Glomerular endothelial cell (primary cell): ENCODE results near the gene CXorf65. TPM values are rescaled to one million over a fixed set of nuclear protein-coding genes. Genes with fewer than 3 reads are reported as not detected.

ENCODE experiments used
- DNase-seq: peaks from one replicate; pipeline ENCODE4 v3.0.0-alpha.2; 2011; ENCODE audit warnings: low read depth, low spot score; ENCODE audit errors: extremely low read depth
- total RNA-seq: library from RNA; depleted of rRNA; stranded (reverse); fragments of >200 nt; gene quantifications from 2 replicates; pipeline ENCODE4 v1.2.3, GENCODE V29; 2015

Gene CXorf65
- total RNA-seq, 1 donor from 2014 or later = not detected

DNA sequence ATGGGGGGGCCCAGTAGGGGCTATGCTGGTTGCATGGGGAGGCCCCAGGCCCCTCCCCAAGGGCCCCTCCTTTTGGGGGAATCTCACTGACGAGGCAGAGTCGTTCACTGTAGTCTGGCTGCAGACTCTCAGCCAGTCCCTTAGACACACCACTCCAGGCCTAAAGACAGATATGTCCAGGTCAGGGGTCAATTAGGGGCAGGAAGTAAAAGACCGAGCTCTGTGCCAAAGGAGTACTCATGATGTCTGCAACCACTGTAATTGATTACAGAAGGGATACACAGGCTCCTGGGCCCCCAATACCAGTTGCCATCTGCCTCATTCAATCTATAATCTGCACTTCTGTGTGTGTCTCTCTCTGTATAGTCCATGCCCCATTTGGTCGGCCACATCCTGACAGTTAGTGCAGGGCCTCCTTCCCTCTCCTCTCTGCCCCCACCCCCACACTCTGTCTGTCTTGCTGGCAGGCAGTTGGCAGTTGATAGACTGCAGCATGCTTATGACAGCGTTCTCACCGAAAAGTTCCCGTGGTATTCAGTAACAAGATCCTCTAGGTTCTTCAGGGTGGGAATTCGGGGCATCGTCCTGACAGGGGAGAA is 1.3 kb upstream of the CXorf65 start:
- no peak for DNase-seq

DNA sequence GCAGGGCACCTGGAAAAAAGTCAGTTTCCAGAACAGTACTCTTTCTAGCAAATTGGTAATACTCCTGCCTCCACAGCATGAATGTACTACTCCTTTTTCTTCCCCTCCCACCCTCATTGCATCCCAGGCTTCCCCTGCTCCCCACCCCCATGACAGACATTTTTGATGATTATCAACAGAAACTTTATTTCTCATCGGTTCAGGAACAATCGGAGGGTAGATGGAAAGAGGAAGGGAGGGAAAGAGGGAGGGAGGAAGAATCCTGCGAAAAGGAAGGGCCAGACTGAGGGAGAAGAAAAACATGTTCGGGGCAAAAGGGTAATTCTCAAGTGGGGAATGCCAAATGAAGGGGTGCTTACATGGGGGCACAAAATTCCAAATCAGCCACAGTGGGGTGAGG is 705 bp upstream of the CXorf65 start:
- no peak for DNase-seq

DNA sequence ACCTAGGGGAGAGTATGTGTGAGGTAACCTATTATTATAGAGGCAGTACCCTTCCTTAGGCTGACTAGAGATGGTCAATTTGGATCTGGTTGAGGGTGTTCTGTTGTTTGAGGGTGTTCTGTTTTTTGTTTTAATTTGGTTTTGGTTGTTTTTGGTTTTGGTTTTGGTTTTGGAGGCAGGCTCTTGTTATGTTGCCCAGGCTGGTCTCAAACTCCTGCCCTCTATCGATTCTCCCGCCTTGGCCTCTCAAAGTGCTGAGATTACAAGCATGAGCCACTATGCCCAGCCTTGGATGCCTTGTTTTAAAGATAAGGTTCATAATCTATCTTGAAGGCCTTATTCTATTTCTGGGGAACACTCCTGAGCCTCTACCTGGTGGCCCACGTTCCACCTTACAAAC is 912 bp downstream of the CXorf65 start:
- DNase-seq = no peak

DNA sequence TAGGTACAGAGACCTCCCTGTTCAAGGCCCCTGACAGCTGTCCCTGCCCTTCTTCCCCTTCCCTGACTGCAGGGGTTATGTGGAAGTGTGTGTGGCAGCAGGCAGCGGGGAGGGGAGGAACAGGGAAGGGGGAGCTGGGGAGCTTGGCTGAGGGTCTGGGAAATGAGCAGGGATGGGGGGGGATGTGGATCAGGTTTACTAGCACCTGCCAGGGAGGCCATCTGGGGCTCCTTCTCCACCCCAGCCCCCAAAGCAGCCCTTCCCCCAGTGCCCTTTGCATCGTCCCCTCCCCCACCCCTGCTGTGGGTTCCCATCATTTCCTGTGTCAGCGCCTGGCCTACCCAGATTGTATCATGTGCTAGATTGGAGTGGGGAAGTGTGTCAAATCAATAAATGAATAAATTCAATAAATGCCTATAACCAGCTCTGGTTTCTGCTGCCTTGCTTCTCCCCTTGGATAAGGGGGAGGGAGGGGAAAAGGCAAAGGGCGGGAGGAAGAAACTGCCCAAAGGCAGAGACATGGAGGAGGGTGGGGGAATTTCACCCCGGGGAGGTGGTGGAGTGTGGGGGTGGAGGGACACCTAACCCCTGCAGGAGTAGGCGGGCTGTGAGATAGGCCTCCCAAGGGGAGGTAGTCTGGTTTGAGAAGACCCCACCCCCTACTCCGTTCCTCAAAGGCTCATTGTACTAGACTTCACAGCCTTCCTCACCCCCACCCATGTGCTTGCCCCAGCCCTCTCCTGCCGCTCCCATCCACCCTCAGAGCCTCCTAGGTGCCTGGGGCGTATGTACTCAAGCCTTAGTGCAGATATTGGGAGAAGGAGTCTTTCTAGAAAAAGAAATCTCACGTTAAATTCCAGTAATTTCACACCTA is 3.2 kb downstream of the CXorf65 start:
- no peak for DNase-seq

DNA sequence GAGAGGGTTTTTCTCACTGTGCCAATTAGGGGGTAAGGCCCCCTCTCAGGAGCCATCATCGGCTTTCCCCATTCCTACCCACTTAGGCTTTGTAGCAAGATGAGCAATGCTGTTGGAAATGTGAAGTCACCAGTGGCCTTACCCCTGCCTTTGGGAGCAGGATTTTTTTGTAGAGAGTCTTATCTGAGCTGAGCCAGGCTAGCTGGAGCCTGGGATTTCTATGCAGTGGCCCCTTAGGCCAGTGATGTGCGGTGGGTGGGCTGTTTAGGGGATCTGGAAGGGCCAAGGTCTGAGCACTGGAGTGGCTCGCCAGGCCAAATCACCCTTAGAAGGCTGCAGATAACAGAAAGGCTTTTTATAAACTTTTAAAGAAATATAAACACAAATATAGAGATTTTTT is 4.2 kb downstream of the CXorf65 start:
- no peak for DNase-seq

DNA sequence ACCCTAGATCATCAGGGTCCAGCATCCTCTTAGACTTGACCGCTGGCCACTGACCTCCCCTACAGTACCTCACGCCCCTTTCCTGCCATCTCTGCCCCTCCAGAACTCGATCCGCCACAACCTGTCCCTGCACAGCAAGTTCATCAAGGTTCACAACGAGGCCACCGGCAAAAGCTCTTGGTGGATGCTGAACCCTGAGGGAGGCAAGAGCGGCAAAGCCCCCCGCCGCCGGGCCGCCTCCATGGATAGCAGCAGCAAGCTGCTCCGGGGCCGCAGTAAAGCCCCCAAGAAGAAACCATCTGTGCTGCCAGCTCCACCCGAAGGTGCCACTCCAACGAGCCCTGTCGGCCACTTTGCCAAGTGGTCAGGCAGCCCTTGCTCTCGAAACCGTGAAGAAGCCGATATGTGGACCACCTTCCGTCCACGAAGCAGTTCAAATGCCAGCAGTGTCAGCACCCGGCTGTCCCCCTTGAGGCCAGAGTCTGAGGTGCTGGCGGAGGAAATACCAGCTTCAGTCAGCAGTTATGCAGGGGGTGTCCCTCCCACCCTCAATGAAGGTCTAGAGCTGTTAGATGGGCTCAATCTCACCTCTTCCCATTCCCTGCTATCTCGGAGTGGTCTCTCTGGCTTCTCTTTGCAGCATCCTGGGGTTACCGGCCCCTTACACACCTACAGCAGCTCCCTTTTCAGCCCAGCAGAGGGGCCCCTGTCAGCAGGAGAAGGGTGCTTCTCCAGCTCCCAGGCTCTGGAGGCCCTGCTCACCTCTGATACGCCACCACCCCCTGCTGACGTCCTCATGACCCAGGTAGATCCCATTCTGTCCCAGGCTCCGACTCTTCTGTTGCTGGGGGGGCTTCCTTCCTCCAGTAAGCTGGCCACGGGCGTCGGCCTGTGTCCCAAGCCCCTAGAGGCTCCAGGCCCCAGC is 5.7 kb downstream of the CXorf65 start:
- no peak for DNase-seq

DNA sequence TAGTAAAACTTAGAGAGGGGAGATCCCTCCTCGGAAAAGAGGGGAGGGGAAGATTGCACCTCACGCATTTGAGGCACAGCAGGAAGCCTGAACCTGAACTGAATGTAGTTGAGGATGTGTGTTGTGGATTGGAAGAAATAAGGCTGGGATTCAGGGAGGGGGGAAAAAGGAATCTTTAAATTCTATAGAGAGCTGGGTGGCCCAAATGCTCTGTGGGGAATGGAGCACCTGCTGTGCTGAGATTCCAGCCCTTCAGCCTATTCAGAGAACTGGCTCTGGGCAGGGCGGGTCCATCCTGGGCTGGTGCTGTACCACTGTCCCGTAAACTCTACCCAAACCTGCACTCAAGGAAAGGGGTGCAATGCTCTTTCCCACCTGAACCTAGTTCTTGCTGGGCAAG is 6.8 kb downstream of the CXorf65 start:
- no peak for DNase-seq

DNA sequence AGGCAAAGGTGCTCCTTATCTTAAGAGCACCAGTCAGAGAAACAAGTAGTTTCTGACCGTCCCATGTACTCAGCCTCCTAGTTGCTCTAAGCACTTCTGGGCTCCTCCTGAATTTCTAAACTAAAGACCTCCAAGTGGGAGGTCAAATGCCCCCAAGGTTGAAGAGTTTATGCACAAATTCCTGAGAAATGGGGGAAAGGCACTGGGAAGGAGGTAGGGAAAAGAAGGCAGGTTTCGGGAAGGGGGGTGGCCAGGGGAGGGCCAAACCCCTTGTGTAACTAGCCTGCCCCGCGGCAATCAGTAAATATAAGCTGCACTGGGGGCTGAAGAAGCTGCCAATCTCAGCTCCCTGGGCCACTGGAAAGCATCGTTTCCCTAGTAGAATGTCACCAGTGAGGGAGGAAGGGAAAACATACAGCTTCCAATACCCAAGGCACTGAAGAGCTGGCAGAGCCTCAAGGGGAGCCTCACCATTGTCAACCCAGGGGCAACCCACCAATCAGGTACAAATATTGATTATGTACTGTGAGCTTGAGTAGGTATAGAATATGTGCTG is 7.5 kb downstream of the CXorf65 start:
- DNase-seq = no peak

DNA sequence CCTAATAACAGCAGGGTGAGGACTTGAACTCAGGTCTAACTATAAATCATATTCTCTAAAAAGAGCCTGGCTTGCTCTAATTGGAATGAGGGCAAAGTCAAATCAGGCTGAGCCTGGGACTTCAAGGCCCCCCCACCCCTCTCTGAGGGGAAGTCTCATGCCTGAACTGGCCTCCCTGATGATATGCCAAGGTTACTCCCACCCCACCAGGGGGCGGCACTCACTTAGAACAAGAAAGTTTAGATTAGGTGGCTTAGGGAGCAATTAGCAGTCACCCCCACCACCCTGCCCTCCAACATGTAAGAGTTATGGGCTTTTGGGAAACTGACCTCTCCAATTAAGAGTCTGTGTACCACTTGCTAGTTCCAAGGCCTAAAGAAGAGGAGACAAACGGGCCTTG is 8.2 kb downstream of the CXorf65 start:
- no peak for DNase-seq

DNA sequence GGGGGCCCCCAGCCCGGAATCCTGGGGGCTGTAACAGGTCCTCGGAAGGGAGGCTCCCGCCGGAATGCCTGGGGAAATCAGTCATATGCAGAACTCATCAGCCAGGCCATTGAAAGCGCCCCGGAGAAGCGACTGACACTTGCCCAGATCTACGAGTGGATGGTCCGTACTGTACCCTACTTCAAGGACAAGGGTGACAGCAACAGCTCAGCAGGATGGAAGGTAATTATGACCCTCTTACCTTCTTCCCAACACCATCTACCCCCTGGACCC is 9.8 kb downstream of the CXorf65 start:
- DNase-seq = no peak

DNA sequence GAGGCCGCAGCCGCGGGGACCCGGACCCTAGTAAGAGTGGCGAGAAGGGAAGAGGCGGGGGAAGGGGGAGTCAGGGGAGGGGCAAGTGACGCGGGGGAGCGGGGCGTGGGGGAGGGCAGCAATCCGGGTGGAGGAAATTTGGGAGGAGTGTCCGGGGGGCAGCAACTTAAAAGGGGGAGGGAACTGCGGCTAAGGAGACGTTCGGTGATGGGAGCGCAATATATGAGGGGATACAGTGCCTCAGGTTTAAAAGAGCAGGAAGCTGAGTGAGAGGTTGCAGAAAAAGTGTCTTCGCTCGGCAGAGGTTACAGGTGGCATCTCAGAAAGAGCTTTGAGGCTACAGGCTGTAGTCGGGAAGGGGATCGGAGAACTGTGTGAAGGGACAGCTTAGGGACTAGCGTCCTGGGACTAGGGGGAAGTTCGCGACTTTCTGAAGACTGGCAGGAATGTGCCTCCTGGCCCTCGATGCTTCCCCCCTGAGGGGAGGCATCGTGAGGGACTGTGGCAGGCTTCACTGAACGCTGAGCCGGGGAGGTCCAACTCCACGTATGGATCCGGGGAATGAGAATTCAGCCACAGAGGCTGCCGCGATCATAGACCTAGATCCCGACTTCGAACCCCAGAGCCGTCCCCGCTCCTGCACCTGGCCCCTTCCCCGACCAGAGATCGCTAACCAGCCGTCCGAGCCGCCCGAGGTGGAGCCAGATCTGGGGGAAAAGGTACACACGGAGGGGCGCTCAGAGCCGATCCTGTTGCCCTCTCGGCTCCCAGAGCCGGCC is 10.4 kb downstream of the CXorf65 start:
- DNase-seq = no peak

DNA sequence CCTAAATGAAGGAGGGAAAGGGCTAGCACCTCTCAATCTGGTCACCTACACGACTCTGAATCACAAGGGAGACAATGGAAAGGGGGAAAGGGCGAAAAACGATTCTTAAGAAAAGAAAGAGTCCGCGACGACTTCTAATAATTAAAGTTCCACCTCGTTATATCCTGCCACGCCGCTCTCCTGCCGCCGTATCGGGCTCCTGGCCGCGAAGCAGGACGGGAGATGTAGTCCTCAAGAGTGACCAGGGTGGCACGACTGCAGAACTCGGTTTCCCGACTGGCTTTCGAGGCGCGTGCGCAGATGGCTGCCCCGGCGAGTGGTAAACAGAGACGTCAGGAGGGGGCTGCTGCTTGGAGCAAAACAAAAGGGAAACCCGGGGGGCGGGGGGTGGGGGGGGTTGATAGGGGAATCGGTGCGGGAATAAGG is 11.0 kb downstream of the CXorf65 start, which contains the start of gene FOXO4:
Gene FOXO4, plus strand, starts transcription at position 297 of the 426 bp plus-strand sequence. CDS start 678 bp downstream, outside the sequence.
- DNase-seq = no peak

DNA sequence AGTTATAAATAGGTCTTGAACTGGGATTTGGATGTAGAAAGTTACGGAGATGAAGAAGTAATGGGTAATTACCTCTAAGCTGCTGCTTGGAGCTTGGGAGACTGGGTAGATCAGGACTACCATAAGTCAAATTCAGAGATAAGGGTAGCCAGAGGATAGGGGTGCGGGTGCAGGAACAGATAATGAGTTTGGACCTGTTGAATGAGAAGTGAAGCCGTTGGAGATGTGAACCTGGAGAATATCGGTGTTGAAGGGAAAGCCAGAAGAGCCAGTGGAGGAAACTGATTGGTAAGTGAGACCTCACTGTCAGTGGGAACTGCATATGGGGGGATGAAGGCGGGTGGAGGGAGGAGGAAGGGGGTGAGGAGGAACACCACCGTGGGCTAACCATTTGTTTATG is 11.5 kb downstream of the CXorf65 start:
- DNase-seq = no peak

DNA sequence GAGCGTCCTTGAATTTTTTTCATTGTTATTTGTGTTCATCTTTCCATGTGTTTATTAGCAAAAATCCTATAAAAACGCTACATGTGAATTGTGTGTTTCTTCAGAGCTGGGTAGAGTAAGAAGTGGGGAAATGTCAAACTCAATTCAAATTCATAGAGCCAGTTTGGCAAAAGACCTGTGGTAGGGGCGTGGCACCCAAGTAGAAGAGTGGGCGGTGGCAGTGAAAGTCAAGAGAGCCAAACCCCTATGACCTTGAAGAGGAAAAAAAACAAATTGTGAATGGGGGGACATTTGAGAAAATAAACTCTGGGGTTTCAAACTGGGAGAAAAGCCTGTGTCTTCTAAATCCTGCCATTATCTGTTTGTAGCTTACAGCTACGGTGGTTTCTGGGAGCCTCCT is 15.3 kb downstream of the CXorf65 start:
- DNase-seq = no peak

DNA sequence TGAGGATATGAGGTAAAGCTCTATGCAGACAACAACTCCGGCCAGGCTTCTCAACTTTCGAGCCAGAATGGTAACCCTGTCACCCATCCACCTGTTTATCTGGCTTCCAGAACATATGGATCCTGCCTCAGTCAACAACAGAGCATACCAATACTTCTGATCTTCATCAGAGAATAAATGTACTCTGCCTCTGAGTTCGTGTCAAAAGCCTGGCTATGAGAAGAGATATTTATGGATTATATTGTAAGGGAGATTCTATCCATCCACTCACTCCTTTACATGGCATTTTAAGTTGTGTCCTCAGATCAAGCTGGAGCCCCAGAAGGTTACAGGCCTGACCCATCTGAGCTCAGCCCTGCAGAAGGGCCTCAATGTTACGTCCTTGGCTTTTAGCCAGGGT is 20.6 kb downstream of the CXorf65 start:
- no peak for DNase-seq

DNA sequence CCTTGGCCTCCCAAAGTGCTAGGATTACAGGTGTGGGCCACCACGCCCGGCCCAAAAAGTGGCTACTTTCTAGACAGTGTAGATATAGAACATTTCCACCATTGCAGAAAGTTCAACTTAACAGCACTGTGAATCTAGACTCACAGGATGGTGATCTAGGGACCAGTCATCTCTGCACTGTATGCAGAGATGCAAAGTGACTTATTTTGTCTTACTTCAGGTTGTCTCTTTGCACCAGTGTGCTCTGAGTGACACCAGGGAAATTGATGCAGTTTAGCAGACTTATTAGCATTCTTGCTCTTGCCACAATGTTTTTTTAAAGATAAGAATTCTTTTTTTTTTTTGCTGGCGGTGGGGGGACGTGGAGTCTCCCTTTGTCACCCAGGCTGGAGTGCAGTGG is 23.7 kb downstream of the CXorf65 start:
- no peak for DNase-seq

DNA sequence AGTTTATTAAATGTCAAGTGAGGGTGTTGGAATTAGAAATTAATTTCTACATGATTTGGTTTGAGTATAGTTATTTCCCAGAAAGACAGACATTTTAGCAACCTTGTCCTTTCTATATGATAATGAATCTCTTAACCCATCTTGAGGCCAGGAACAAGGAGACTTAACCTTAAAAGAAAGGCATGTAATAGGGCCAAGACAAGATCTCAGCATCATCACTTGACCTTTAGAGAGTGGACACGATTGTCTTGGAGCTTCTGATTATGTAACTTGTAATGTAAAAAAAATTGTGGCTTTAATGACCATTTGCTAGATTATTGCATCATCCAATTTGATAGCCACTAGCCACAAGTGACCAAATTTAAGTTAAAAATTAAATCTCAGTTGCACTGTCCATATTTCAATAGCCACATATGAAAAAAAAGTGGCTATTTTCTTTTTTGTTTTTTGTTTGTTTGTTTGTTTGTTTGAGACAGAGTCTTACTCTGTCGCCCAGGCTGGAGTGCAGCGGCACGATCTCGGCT is 24.4 kb downstream of the CXorf65 start:
- DNase-seq = no peak

DNA sequence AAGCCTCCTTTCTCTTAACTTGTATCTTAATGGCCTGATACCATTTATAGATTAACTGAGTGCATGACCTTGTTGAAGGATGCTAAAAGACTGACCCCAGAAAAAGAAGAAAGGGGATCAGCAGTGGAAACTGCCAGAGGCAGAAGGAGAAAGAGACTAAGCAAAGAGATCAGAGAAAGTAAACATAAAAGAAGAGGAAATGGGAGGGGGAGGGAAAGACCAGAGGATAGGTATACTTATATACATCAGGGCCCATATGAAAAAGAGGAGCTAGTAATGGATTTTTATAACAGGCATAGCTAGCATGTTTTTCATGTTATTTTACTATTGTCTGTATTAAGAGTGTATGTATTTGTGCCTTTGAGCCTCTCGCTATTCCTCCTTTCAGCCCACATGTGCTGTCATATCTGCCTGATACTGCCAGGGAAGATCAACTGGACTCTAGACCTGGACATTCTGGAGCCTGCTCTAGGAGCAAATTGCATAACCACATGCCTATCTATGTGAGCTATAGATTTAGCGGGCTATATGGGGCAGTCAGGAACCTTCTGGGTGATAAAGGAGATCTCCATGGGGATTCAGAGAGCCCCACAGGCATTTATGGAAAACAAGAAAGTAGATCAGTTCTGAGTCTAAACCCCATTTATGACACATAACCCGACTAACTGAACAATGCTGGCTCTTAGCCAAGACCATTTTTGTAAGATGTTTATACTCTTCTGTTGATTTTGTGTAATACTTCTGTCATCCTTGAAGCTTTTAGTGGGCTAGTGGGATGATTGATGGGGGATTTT is 25.0 kb downstream of the CXorf65 start:
- DNase-seq = no peak

DNA sequence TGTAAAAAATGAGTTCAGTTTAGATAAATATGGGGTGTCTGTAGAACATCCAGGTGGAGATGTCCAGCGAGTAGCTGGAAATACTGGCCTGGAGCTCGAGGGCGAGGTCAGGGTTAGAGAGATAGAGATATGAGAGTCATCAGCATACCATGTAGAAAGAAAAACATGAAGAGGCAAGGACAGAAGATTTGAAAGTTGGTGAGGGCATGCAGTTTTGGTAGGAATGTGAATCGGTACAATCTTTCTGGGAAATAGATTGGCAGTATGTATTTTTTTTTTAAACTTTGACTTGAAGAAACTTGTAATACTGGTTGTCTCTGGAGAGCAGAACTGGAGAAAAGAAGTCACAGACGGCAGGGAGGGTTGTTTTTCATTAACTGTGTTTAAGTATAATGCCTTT is 36.0 kb downstream of the CXorf65 start:
- DNase-seq = no peak
